ENCODE data around the gene EPB41. TPM values are rescaled to one million over a fixed set of nuclear protein-coding genes. Genes with fewer than 3 reads are reported as not detected.

The EPB41 gene
- total RNA-seq, 1 experiment from 2014 or later: 41.7 TPM

DNA sequence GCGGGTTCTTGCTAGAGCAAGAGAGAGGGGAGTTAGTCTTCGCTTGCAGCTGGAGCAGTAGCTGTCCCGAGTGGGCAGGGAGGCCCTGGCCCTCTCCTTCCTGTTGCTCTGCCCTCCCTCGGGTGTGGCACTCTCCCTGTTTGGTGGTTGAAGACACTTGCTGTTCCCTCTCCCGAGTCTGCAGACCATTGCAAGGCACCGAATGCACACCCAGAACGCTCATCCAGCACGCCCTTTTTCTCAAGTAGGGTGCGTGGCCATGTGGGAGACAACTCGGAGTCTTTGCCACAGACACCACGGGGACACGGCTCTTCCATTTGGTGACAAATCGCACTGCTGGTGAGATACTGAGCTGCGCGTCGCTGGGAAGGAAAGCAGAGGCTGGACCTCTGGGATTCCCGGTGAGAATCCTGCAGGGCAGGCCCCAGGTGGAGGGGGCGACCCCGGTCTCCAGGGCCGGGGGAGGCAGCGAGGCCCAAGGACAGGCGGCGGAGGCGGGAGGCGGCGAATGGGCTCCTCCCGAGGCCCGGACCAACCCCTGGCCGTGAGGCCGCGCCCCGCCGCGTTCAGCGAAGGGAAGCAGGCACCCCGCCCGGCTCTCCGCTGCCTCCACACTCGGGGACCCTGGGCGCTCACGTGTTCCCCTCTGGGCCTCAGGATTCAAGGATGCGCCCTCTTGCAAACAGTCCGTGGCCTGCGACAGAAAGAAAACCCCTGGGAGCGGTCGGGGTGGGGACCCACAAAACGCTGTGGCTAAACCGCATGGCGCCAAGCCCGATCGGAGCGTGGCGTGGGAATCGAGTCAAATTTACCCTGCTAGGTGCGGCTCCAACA, 219.7 kb downstream of the EPB41 start:
- H3K4me2 ChIP-seq (ENCODE audit: low read length): no peak overlapping the region
- H3K27ac ChIP-seq (ENCODE audit: low read depth, low read length): no peak overlapping the region
- intact Hi-C loops (cut with micrococcal nuclease): no loop called here
- no peaks in the 10 kb centered on the region for H3K9me3 ChIP-seq (ENCODE audit: control insufficient read depth in 1 of 2, insufficient read depth in 1 of 2, low read depth in 1 of 2, low read length in 2 of 2)
- no peaks in the 10 kb centered on the region for H3K9me2 ChIP-seq (ENCODE audit: insufficient read depth)
- peaks cover 0 to 2% of the 10 kb centered on the region in 2 experiments; a peak in 1 of 4 replicates for H3K4me1 ChIP-seq (ENCODE audit: control insufficient read depth in 1 of 2, insufficient read depth in 2 of 2, low read length in 2 of 2)
- ATAC-seq: no peak
- no peaks in the 10 kb centered on the region for H3K36me3 ChIP-seq (ENCODE audit: control insufficient read depth in 1 of 2, insufficient read depth in 2 of 2, low read length in 2 of 2)
- ChIA-PET POLR2A (no interaction called here), RAD21 (ENCODE audit: low non-redundant PET in 1 of 2, low total read pairs in 2 of 2, uncharacterized antibody in 2 of 2, unreplicated experiment in 2 of 2) (no interaction called here), CTCF (interaction anchor here (1.1 kb wide), 1 partner anchor 10 kb away, joined by 5 read pairs; the partner anchor contains the start of gene TMEM200B)
- H4K20me1 ChIP-seq (ENCODE audit: insufficient read depth): no peaks in the 10 kb centered on the region
- H3K27me3 ChIP-seq (ENCODE audit: insufficient read depth, low read length): no peaks in the 10 kb centered on the region
- DNase-seq (ENCODE audit: low read depth, low spot score): no peak
- no peak overlapping the region for H3K9ac ChIP-seq (ENCODE audit: low read length)
- no peaks in the 10 kb centered on the region for H3K79me2 ChIP-seq (ENCODE audit: insufficient read depth, low read length)
- H3K4me3 ChIP-seq (replicated peaks in 1 of 2; ENCODE audit: low read depth in 1 of 2, low read length in 2 of 2): no peak overlapping the region
- no peak overlapping the region for H2AFZ ChIP-seq (ENCODE audit: low read depth, low read length, poor library complexity, severe bottlenecking)
- BruUV-seq (replicated peaks): no TSS peak
- TF ChIP-seq, protein P1, sequence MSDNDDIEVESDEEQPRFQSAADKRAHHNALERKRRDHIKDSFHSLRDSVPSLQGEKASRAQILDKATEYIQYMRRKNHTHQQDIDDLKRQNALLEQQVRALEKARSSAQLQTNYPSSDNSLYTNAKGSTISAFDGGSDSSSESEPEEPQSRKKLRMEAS (IDR thresholded peaks at IDR 0.05): no peak
- TF ChIP-seq SIN3A (IDR thresholded peaks at IDR 0.05; ENCODE audit: low read depth) (no peak), YY1 (IDR thresholded peaks at IDR 0.05; ENCODE audit: extremely low read depth, insufficient replicate concordance, low read depth, low read length) (no peak), CBX3 (IDR thresholded peaks at IDR 0.05; ENCODE audit: low read depth) (no peak), JUND (IDR thresholded peaks at IDR 0.05) (no peak), FOSL1 (IDR thresholded peaks at IDR 0.05; ENCODE audit: low read depth) (no peak), SP1 (IDR thresholded peaks at IDR 0.05; ENCODE audit: low read depth) (no peak), ZFX (IDR thresholded peaks at IDR 0.05) (no peak), EZH2 (IDR thresholded peaks at IDR 0.05) (no peak), SRF (IDR thresholded peaks at IDR 0.05; ENCODE audit: low read depth) (no peak), EGR1 (IDR thresholded peaks at IDR 0.05; ENCODE audit: low read depth) (no peak), ELF1 (IDR thresholded peaks at IDR 0.05; ENCODE audit: borderline replicate concordance, low read depth) (no peak), TCF7L2 (IDR thresholded peaks at IDR 0.05; ENCODE audit: borderline replicate concordance, extremely low read depth, insufficient read depth, insufficient read length) (no peak), POLR2A (IDR thresholded peaks at IDR 0.05; ENCODE audit: borderline replicate concordance, extremely low read depth, insufficient read depth, insufficient read length) (no peak), POLR2AphosphoS5 (IDR thresholded peaks at IDR 0.05; ENCODE audit: low read depth, low read length) (no peak), RAD21 (IDR thresholded peaks at IDR 0.05; ENCODE audit: low read depth) (no peak)
- TF ChIP-seq, protein P2, sequence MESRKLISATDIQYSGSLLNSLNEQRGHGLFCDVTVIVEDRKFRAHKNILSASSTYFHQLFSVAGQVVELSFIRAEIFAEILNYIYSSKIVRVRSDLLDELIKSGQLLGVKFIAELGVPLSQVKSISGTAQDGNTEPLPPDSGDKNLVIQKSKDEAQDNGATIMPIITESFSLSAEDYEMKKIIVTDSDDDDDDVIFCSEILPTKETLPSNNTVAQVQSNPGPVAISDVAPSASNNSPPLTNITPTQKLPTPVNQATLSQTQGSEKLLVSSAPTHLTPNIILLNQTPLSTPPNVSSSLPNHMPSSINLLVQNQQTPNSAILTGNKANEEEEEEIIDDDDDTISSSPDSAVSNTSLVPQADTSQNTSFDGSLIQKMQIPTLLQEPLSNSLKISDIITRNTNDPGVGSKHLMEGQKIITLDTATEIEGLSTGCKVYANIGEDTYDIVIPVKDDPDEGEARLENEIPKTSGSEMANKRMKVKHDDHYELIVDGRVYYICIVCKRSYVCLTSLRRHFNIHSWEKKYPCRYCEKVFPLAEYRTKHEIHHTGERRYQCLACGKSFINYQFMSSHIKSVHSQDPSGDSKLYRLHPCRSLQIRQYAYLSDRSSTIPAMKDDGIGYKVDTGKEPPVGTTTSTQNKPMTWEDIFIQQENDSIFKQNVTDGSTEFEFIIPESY (IDR thresholded peaks at IDR 0.05; ENCODE audit: extremely low read depth, insufficient replicate concordance, low read length): no peak
- TF ChIP-seq, protein P3, sequence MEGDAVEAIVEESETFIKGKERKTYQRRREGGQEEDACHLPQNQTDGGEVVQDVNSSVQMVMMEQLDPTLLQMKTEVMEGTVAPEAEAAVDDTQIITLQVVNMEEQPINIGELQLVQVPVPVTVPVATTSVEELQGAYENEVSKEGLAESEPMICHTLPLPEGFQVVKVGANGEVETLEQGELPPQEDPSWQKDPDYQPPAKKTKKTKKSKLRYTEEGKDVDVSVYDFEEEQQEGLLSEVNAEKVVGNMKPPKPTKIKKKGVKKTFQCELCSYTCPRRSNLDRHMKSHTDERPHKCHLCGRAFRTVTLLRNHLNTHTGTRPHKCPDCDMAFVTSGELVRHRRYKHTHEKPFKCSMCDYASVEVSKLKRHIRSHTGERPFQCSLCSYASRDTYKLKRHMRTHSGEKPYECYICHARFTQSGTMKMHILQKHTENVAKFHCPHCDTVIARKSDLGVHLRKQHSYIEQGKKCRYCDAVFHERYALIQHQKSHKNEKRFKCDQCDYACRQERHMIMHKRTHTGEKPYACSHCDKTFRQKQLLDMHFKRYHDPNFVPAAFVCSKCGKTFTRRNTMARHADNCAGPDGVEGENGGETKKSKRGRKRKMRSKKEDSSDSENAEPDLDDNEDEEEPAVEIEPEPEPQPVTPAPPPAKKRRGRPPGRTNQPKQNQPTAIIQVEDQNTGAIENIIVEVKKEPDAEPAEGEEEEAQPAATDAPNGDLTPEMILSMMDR (IDR thresholded peaks at IDR 0.05 in 2 of 3, conservative IDR thresholded peaks at IDR 0.05 in 1 of 3; ENCODE audit: borderline replicate concordance in 1 of 3, insufficient read depth in 1 of 3, low read depth in 2 of 3, low read length in 2 of 3): no peak
- TF ChIP-seq, protein P4, sequence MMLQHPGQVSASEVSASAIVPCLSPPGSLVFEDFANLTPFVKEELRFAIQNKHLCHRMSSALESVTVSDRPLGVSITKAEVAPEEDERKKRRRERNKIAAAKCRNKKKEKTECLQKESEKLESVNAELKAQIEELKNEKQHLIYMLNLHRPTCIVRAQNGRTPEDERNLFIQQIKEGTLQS (IDR thresholded peaks at IDR 0.05): no peak
